K562 (cell line): ENCODE measurements around the gene NCKAP1. TPM values are rescaled to one million over a fixed set of nuclear protein-coding genes. Genes with fewer than 3 reads are reported as not detected.

Experiments used
- ATAC-seq: fragments of 200-7000 bp; cut with Tn5 transposase; 3 replicates; pipeline ENCODE4 v1.9.1; 2020; ENCODE audit warnings: moderate library complexity
- BruUV-seq: library from RNA; stranded (reverse); fragments of 400-500 nt; replicated peaks from 2 replicates; lab custom pipeline; 2021; lab: Mats Ljungman, UMichigan
- CTCF ChIA-PET: fragments of 300-600 bp; formaldehyde crosslinking; extraction: SDS; loops from one replicate; lab custom pipeline; 2021; ENCODE audit warnings: low intra/inter-chr PET ratio; lab: Yijun Ruan, JAX
- POLR2A ChIA-PET: fragments of 300-600, 350-650 bp; sonication (Branson Sonifier 250); formaldehyde crosslinking; extraction: SDS; loops from one replicate; lab custom pipeline; 2021; ENCODE audit warnings: antibody characterized with exemption, inconsistent platforms; lab: Yijun Ruan, JAX
- DNase-seq, 4 experiments: peaks; one replicate each; pipeline versions ENCODE4 v3.0.0 to v3.0.0-alpha.2; 2011 to 2018; ENCODE audit warnings: low spot score in 3 of 4, mixed read lengths in 3 of 4; ENCODE audit errors: extremely low read depth in 1 of 4
- FAIRE-seq: peaks from 2 replicates; lab custom pipeline; 2011; peaks lifted over from hg19 to GRCh38; lab: Jason Lieb, UNC
- H2AFZ ChIP-seq: 2 replicates; pipeline ENCODE4 v1.6.0; 2011; ENCODE audit warnings: low read depth, low read length, control low read depth, inconsistent platforms
- H3K27ac ChIP-seq: fragments of 200-600 bp; 3 replicates; pipeline ENCODE4 v1.8.0; 2011; ENCODE audit warnings: low read depth, mild to moderate bottlenecking, control low read depth, inconsistent platforms, low read length, moderate library complexity, mixed read lengths; ENCODE audit errors: extremely low read depth
- H3K27me3 ChIP-seq, 2 experiments: fragments of 300-600 bp in 1 of 2; 2 replicates in 1 of 2; 3 replicates in 1 of 2; pipeline versions ENCODE4 v1.6.0 to v1.8.0; 2011; ENCODE audit warnings: inconsistent platforms in 2 of 2, low read length in 2 of 2, mild to moderate bottlenecking in 1 of 2, mixed read lengths in 1 of 2, moderate library complexity in 1 of 2; ENCODE audit not compliant: control insufficient read depth in 2 of 2, insufficient read depth in 2 of 2
- H3K36me3 ChIP-seq: fragments of 300-600 bp; 3 replicates; pipeline ENCODE4 v1.8.0; 2011; ENCODE audit warnings: mild to moderate bottlenecking, low read length, inconsistent platforms; ENCODE audit not compliant: control insufficient read depth, insufficient read depth
- H3K4me1 ChIP-seq, 2 experiments: fragments of 200-600 bp in 1 of 2; replicated peaks in 1 of 2; 2 replicates in 1 of 2; 3 replicates in 1 of 2; pipeline versions ENCODE4 v1.5.1 to v1.8.0; 2011; ENCODE audit warnings: inconsistent platforms in 2 of 2, low read length in 2 of 2, mild to moderate bottlenecking in 1 of 2, mixed read lengths in 1 of 2, moderate library complexity in 1 of 2; ENCODE audit not compliant: control insufficient read depth in 2 of 2, insufficient read depth in 2 of 2
- H3K4me2 ChIP-seq: 2 replicates; pipeline ENCODE4 v1.6.1; 2011; ENCODE audit warnings: low read length, control low read depth, inconsistent platforms, mixed read lengths; ENCODE audit not compliant: insufficient read depth
- H3K4me3 ChIP-seq: fragments of 200-600 bp; sonication (generic), shearing (Covaris generic); 2 replicates; pipeline ENCODE4 v1.5.1; 2016; ENCODE audit warnings: control low read depth, inconsistent platforms
- H3K79me2 ChIP-seq: fragments of 200-600 bp; 3 replicates; pipeline ENCODE4 v1.8.0; 2011; ENCODE audit warnings: low read length, inconsistent platforms; ENCODE audit not compliant: control insufficient read depth, insufficient read depth
- H3K9ac ChIP-seq, 2 experiments: 2 replicates each; pipeline versions ENCODE4 v1.6.0 to v1.6.1; 2011; ENCODE audit warnings: low read depth in 2 of 2, low read length in 2 of 2, control low read depth in 1 of 2, inconsistent platforms in 1 of 2, mild to moderate bottlenecking in 1 of 2, mixed read lengths in 1 of 2; ENCODE audit not compliant: insufficient read depth in 1 of 2
- H3K9me1 ChIP-seq: one replicate; pipeline ENCODE4 v1.6.0; 2011; ENCODE audit warnings: inconsistent platforms, mild to moderate bottlenecking, low read length, moderate library complexity; ENCODE audit not compliant: control insufficient read depth, insufficient read depth
- H3K9me3 ChIP-seq: replicated peaks from 2 replicates; pipeline ENCODE4 v1.5.1; 2011; ENCODE audit warnings: low read depth, low read length, inconsistent platforms; ENCODE audit not compliant: control insufficient read depth, insufficient read depth
- H4K20me1 ChIP-seq: replicated peaks from 2 replicates; pipeline ENCODE4 v1.6.1; 2011; ENCODE audit warnings: low read length, inconsistent platforms, mixed read lengths; ENCODE audit not compliant: control insufficient read depth, insufficient read depth
- HDAC2 ChIP-seq: fragments of 450-650 bp; IDR thresholded peaks from 2 replicates; pipeline ENCODE4 v1.6.1; 2016; ENCODE audit warnings: mild to moderate bottlenecking
- MAFK ChIP-seq: IDR thresholded peaks from 2 replicates; pipeline ENCODE4 v1.6.1; 2011; ENCODE audit warnings: low read length, improper control_type of control experiment
- YBX1 ChIP-seq: fragments of 450-650 bp; IDR thresholded peaks from 2 replicates; pipeline ENCODE4 v1.7.1; 2016; ENCODE audit warnings: mild to moderate bottlenecking
- ZNF282 ChIP-seq: sonication (generic); formaldehyde crosslinking; IDR thresholded peaks from 2 replicates; pipeline ENCODE4 v1.8.1; 2023; ENCODE audit warnings: missing genetic modification reagents
- WGBS: fragments of 100-300 bp; shearing (Covaris generic); methylation state at CpG from one replicate; pipeline ENCODE4 v1.1.6; 2016; ENCODE audit warnings: low coverage, mixed read lengths; ENCODE audit not compliant: insufficient coverage; ENCODE audit errors: missing lambda C conversion rate; 5-methylcytosine and 5-hydroxymethylcytosine counted together
- in situ Hi-C: fragments of 300-500 bp; cut with MboI; formaldehyde crosslinking; loops from 4 replicates; pipeline ENCODE4 v1.15.0; 2018; ENCODE audit warnings: inconsistent platforms, mixed read lengths
- intact Hi-C: fragments of 100-400 bp; cut with micrococcal nuclease; formaldehyde crosslinking; loops from 2 replicates; pipeline ENCODE4 v1.14.2; 2022
- polyA plus RNA-seq, 8 experiments: library from polyadenylated mRNA; depleted of rRNA in 4 of 8; stranded (reverse) in 5 of 8; unstranded in 3 of 8; fragments of >200 nt; fragmentation: Nextera tagmentation in 2 of 8; fragmentation: Illumina TruSeq in 1 of 8; extraction: Ambion mirVana in 2 of 8; extraction: Trizol in 1 of 8; gene quantifications; 2 replicates each; pipeline versions ENCODE4 v1.2.1 to v1.2.3, GENCODE V29; 2011 to 2014; ENCODE audit warnings: inconsistent platforms in 1 of 8, missing spikeins in 1 of 8
- total RNA-seq, 7 experiments: library from RNA; depleted of rRNA in 6 of 7; stranded (reverse); fragments of >200 nt in 6 of 7; fragmentation: Illumina TruSeq in 2 of 7; extraction: Trizol in 2 of 7; gene quantifications; 2 replicates each; pipeline versions ENCODE4 v1.2.1 to v1.2.3, GENCODE V29; 2011 to 2021; ENCODE audit warnings: low replicate concordance in 1 of 7
- TF ChIP-seq, protein P1 (sequence below), 2 experiments: IDR thresholded peaks; 2 replicates each; pipeline ENCODE4 v1.6.1; 2011; ENCODE audit warnings: borderline replicate concordance in 1 of 2, control low read depth in 1 of 2, low read depth in 1 of 2, low read length in 1 of 2, mild to moderate bottlenecking in 1 of 2, mixed read lengths in 1 of 2, moderate library complexity in 1 of 2; ENCODE audit not compliant: insufficient read depth in 1 of 2, insufficient read length in 1 of 2, poor library complexity in 1 of 2, severe bottlenecking in 1 of 2; ENCODE audit errors: extremely low read depth in 1 of 2

Gene NCKAP1
- total and polyA plus RNA-seq, 9 of the 15 experiments (the other 6 are each of a cell fraction or from before 2014, with no cell fraction given): 34.0 to 153 (median 88.7) TPM

- H3K79me2 ChIP-seq: 0 out of 3 replicates have a peak, but pooled peaks cover 2% of the 10 kb centered on the region
- BruUV-seq: no TSS peak
- H3K27ac ChIP-seq: no peak overlapping the region
- H3K4me1 ChIP-seq: peaks cover 0 to 14% of the 10 kb centered on the region in 2 experiments; a peak in 3 of 5 replicates
- no peak for TF ChIP-seq YBX1
- TF ChIP-seq, protein P1, sequence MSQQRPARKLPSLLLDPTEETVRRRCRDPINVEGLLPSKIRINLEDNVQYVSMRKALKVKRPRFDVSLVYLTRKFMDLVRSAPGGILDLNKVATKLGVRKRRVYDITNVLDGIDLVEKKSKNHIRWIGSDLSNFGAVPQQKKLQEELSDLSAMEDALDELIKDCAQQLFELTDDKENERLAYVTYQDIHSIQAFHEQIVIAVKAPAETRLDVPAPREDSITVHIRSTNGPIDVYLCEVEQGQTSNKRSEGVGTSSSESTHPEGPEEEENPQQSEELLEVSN (IDR thresholded peaks at IDR 0.05; ENCODE audit: borderline replicate concordance in 1 of 2, extremely low read depth in 1 of 2, insufficient read depth in 1 of 2, insufficient read length in 1 of 2, low read depth in 1 of 2, low read length in 1 of 2, poor library complexity in 1 of 2, severe bottlenecking in 1 of 2): no peak
- no peak for TF ChIP-seq MAFK
- TF ChIP-seq, all 486 proteins: peak for 0
- Histone ChIP-seq H3K9ac (no peak overlapping the region), H3K9me3 (no peaks in the 10 kb centered on the region), H3K4me3 (no peak overlapping the region), H3K9me1 (no peaks in the 10 kb centered on the region), H3K27me3 (no peaks in the 10 kb centered on the region), H3K36me3 (peaks cover 62% of the 10 kb centered on the region), H3K4me2 (no peak overlapping the region), H2AFZ (no peak overlapping the region), H4K20me1 (no peaks in the 10 kb centered on the region)
- FAIRE-seq (peak; percentile 42), DNase-seq (no peak), ATAC-seq (no peak; the same call in 2 of the 3 replicates)
- WGBS: 11% methylated on average over 2 of the region's 2 CpGs
- intact Hi-C loops: no loop called here
- in situ Hi-C loops: no loop called here
- ChIA-PET CTCF (no interaction called here), POLR2A (no interaction called here)
Observed at GRCh38 chr2:182943339-182943738, 94.9 kb downstream of the NCKAP1 start.

DNA sequence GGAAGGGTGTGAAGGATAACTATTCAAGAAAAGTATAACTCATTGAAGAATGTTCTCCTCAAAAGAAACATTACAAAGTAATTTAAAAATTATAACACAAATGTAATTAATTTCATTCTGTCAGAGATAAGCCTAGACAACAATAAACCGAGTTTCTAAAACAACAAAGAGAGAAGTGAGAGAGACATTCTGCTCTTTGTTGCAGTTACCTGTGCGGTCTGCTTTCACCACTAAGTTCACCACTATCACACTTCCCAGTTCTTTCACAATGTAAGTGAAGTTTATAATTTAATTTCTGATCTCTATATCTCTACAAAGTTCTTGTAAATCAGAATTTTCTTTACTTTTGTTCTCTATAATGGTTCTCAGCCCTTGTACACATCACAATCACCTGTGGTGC, 95.5 kb downstream of the NCKAP1 start:
- TF ChIP-seq HDAC2 (no peak), ZNF282 (CRISPR knock-in tag) (no peak)
- no peak overlapping the region for H3K27ac ChIP-seq
- H3K9me3 ChIP-seq: no peaks in the 10 kb centered on the region
- no peaks in the 10 kb centered on the region for H3K27me3 ChIP-seq
- intact Hi-C loops (no loop called here), in situ Hi-C loops (no loop called here)
- H3K36me3 ChIP-seq: peaks cover 66% of the 10 kb centered on the region
- BruUV-seq: no TSS peak
- CTCF ChIA-PET: no interaction called here
- H3K9me1 ChIP-seq: no peaks in the 10 kb centered on the region
- H3K4me1 ChIP-seq: peaks cover 0 to 14% of the 10 kb centered on the region in 2 experiments; a peak in 3 of 5 replicates
- H2AFZ ChIP-seq: no peak overlapping the region
- POLR2A ChIA-PET: interaction anchor here (1.5 to 1.6 kb wide), 2 partner anchors 8 to 15 kb away, joined by 8 to 11 read pairs; no protein-coding TSS in a partner anchor
- H4K20me1 ChIP-seq: no peaks in the 10 kb centered on the region
- FAIRE-seq (no peak), ATAC-seq (peak; percentile 18; the same call in 2 of the 3 replicates), DNase-seq (no peak)
- H3K79me2 ChIP-seq: 0 out of 3 replicates have a peak, but pooled peaks cover 2% of the 10 kb centered on the region
- no peak overlapping the region for H3K4me2 ChIP-seq
- 65% methylated on average over 2 of the region's 2 CpGs for WGBS
- no peak overlapping the region for H3K4me3 ChIP-seq
- H3K9ac ChIP-seq: no peak overlapping the region
